Measurements from ENCODE around the gene GP1BA.

GP1BA gene

DNA sequence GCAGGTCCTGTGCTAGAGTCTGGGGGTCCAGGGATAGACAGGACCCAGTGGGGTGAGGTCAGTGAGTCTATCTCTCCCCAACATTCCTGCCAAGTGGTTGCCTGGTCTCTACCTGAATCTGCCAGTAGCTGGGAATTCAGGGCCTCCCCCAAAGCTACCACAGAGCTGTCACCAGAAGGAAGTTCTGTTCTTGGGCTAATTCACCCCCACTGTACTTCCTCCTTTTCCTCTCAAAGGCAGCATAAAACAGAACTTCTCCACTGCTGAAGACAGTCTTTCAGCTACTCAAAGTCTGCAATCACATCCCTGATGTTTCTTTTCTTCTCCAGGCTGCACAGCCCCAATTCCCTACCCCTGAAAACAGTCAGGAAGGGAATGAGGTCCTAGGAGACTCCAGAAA, 46.6 kb downstream of the GP1BA start:
- DNase-seq, result no peak

DNA sequence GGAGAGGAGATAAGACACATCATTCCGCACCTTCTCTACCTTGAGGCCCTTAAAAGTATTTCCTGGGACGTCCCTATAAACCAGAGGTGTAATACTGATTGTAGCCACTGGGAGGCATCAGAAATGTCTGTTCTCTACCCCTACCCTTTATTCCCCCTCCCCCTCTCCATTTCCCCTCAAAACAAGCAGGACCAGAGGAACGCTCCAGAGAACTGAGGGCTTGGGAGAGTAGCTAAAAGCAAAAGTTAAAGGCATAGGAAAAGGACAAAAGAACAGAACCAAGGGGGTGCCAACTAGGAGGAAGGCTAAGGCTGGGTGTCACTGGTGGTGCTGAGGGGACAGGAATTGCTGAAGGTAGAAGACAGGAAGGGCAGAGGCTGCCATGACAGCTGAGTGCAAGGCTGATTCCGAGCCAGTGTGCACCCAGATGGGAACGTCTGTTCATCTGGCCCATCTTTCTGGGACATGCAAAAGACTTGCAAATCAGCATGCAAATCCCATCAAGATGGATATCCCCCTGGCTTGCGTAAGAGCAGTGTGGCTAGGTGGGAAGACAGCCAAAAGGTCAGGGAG, 48.7 kb downstream of the GP1BA start:
- DNase-seq, result no peak

DNA sequence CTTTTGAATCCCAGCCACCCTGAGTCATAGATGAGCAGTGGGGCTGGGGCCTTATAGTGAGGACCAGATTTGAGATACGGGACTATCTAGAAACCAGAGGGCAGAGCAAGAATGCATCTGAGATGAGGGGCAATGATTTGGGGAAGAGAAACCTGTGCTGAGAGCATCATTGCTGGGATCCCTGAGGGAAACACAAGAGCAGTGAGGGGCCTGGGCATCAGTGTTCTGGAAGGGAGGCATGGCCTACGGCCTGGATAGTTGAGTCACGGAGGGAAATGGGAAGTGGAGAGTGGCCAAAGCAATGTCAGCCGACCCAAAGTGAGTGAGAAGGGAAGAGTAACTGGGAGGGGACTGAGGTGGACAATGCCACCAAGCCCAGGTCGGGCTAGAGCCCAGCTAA, 50.2 kb downstream of the GP1BA start:
- no peak for DNase-seq
